Endothelial cell of umbilical vein (primary cell): ENCODE data around the gene TRIM14. TPM values are rescaled to one million over a fixed set of nuclear protein-coding genes. Genes with fewer than 3 reads are reported as not detected.

Experiments used
- BruUV-seq: library from RNA; stranded (reverse); fragments of 400-500 nt; replicated peaks from 2 replicates; lab custom pipeline; 2021; lab: Mats Ljungman, UMichigan
- CTCF ChIA-PET: fragments of 300-600, 350-600 bp; sonication (Branson Sonifier 250); formaldehyde crosslinking; loops from one replicate; lab custom pipeline; 2021; ENCODE audit warnings: antibody characterized with exemption, inconsistent platforms; lab: Charles Lee
- POLR2A ChIA-PET: fragments of 300-600, 350-600 bp; sonication (Branson Sonifier 250); formaldehyde crosslinking; loops from one replicate; lab custom pipeline; 2021; ENCODE audit warnings: antibody characterized with exemption, inconsistent platforms; lab: Charles Lee
- DNase-seq: peaks from one replicate; pipeline ENCODE4 v3.0.0-alpha.2; 2011; ENCODE audit warnings: low read depth, low spot score
- FAIRE-seq: peaks from 2 replicates; lab custom pipeline; 2011; peaks lifted over from hg19 to GRCh38; lab: Jason Lieb, UNC
- H2AFZ ChIP-seq: 2 replicates; pipeline ENCODE4 v1.6.0; 2012; ENCODE audit warnings: low read depth, low read length, control low read depth, inconsistent platforms
- H3K27ac ChIP-seq: 2 replicates; pipeline ENCODE4 v1.5.1; 2011; ENCODE audit warnings: low read depth, mild to moderate bottlenecking, control low read depth, low read length, moderate library complexity; ENCODE audit not compliant: insufficient read depth
- H3K27me3 ChIP-seq, 2 experiments: 2 replicates each; pipeline versions ENCODE4 v1.6.0 to v1.6.1; 2011; ENCODE audit warnings: low read length in 2 of 2, mixed read lengths in 1 of 2; ENCODE audit not compliant: control insufficient read depth in 2 of 2, insufficient read depth in 2 of 2
- H3K36me3 ChIP-seq, 2 experiments: 2 replicates in 1 of 2; 3 replicates in 1 of 2; pipeline ENCODE4 v1.5.1; 2011; ENCODE audit warnings: low read length in 2 of 2, mild to moderate bottlenecking in 1 of 2, moderate library complexity in 1 of 2; ENCODE audit not compliant: control insufficient read depth in 2 of 2, insufficient read depth in 2 of 2; ENCODE audit errors: extremely low read depth in 1 of 2
- H3K4me1 ChIP-seq: 3 replicates; pipeline ENCODE4 v1.5.1; 2011; ENCODE audit warnings: mild to moderate bottlenecking, low read length; ENCODE audit not compliant: control insufficient read depth, insufficient read depth; ENCODE audit errors: extremely low read depth
- H3K4me2 ChIP-seq: 2 replicates; pipeline ENCODE4 v1.6.1; 2011; ENCODE audit warnings: low read length, control low read depth, mixed read lengths; ENCODE audit not compliant: insufficient read depth
- H3K4me3 ChIP-seq, 3 experiments: fragments of 200-600 bp in 1 of 3; sonication (generic), shearing (Covaris generic) in 1 of 3; replicated peaks in 1 of 3; 2 replicates each; pipeline ENCODE4 v1.5.1; 2011 to 2016; ENCODE audit warnings: control low read depth in 3 of 3, low read length in 3 of 3, mild to moderate bottlenecking in 2 of 3, inconsistent platforms in 1 of 3, low read depth in 1 of 3, moderate library complexity in 1 of 3; ENCODE audit not compliant: insufficient read depth in 1 of 3
- H3K79me2 ChIP-seq: 2 replicates; pipeline ENCODE4 v1.6.0; 2012; ENCODE audit warnings: low read length, inconsistent platforms; ENCODE audit not compliant: control insufficient read depth, insufficient read depth
- H3K9ac ChIP-seq: replicated peaks from 2 replicates; pipeline ENCODE3; 2011; ENCODE audit warnings: low read length, control low read depth; ENCODE audit not compliant: insufficient read depth; ENCODE audit errors: extremely low read depth
- H3K9me1 ChIP-seq: replicated peaks from 3 replicates; pipeline ENCODE4 v1.6.0; 2011; ENCODE audit warnings: mild to moderate bottlenecking, low read length; ENCODE audit not compliant: control insufficient read depth, insufficient read depth; ENCODE audit errors: extremely low read depth
- H3K9me3 ChIP-seq: replicated peaks from 2 replicates; pipeline ENCODE4 v1.5.1; 2012; ENCODE audit warnings: low read length, inconsistent platforms; ENCODE audit not compliant: control insufficient read depth, insufficient read depth
- H4K20me1 ChIP-seq: replicated peaks from 2 replicates; pipeline ENCODE3; 2011; ENCODE audit warnings: mild to moderate bottlenecking, low read length; ENCODE audit not compliant: control insufficient read depth, insufficient read depth; ENCODE audit errors: extremely low read depth
- CTCF ChIP-seq, 2 donors: IDR thresholded peaks; 1 replicate in 1 of 2; 2 replicates in 1 of 2; pipeline ENCODE4 v1.5.1; 2011; ENCODE audit warnings: low read length in 2 of 2, mild to moderate bottlenecking in 2 of 2, moderate library complexity in 2 of 2, control low read depth in 1 of 2, inconsistent platforms in 1 of 2, low read depth in 1 of 2; ENCODE audit not compliant: insufficient read depth in 1 of 2; ENCODE audit errors: extremely low read depth in 1 of 2
- EZH2 ChIP-seq: IDR thresholded peaks from 2 replicates; pipeline ENCODE4 v1.6.1; 2012; ENCODE audit warnings: borderline replicate concordance, low read depth, mild to moderate bottlenecking, moderate library complexity, low read length, inconsistent platforms; ENCODE audit not compliant: severe bottlenecking
- FOS ChIP-seq: IDR thresholded peaks from 2 replicates; pipeline ENCODE4 v1.6.1; 2011; ENCODE audit warnings: mild to moderate bottlenecking, low read length, moderate library complexity, borderline replicate concordance; ENCODE audit not compliant: insufficient read depth
- GATA2 ChIP-seq: IDR thresholded peaks from 2 replicates; pipeline ENCODE4 v1.7.0; 2011; ENCODE audit warnings: low read depth, mild to moderate bottlenecking, moderate library complexity, mixed read lengths, low read length; ENCODE audit not compliant: insufficient read length, insufficient read depth
- JUN ChIP-seq: IDR thresholded peaks from 2 replicates; pipeline ENCODE4 v1.6.1; 2011; ENCODE audit warnings: borderline replicate concordance, low read depth; ENCODE audit not compliant: insufficient read length, insufficient read depth
- MAX ChIP-seq: IDR thresholded peaks from 2 replicates; pipeline ENCODE4 v1.6.1; 2011; ENCODE audit not compliant: insufficient read depth, insufficient read length
- MYC ChIP-seq: IDR thresholded peaks from one replicate; pipeline ENCODE4 v1.6.1; 2011; ENCODE audit warnings: mild to moderate bottlenecking, low read depth, low read length
- POLR2A ChIP-seq: IDR thresholded peaks from 2 replicates; pipeline ENCODE4 v1.6.1; 2012; ENCODE audit warnings: low read depth, mild to moderate bottlenecking, control low read depth, low read length
- POLR2AphosphoS5 ChIP-seq: IDR thresholded peaks from 2 replicates; pipeline ENCODE4 v1.6.1; 2012; ENCODE audit warnings: low read depth, mild to moderate bottlenecking, control low read depth, low read length, moderate library complexity; ENCODE audit not compliant: insufficient read depth
- dilution Hi-C: fragments of 300-500 bp; cut with MboI; formaldehyde crosslinking; loops from one replicate; pipeline ENCODE4 v1.15.0; 2019; ENCODE audit warnings: low sequenced_read_pairs; ENCODE audit not compliant: extremely low pct_ligation_motif_present
- intact Hi-C: fragments of 100-400 bp; cut with micrococcal nuclease; formaldehyde crosslinking; loops from one replicate; pipeline ENCODE4 v1.10.0; 2022
- polyA plus RNA-seq, 4 experiments: library from polyadenylated mRNA; depleted of rRNA in 3 of 4; stranded (reverse) in 3 of 4; unstranded in 1 of 4; fragments of >200 nt; gene quantifications; 2 replicates each; pipeline versions ENCODE4 v1.2.1 to v1.2.3, GENCODE V29; 2011 to 2012; ENCODE audit warnings: missing spikeins in 1 of 4
- total RNA-seq: library from RNA; stranded (reverse); gene quantifications from 2 replicates; pipeline ENCODE4 v1.2.3, GENCODE V29; 2021

TRIM14 gene
- total and polyA plus RNA-seq, 2 donors (not counting 3 experiments of a cell fraction or from before 2014, with no cell fraction given), result 4.8 to 10.7 TPM

- no peak for FAIRE-seq
- POLR2A ChIA-PET, result no interaction called here
- Histone ChIP-seq H4K20me1 (no peaks in the 10 kb centered on the region), H3K79me2 (no peaks in the 10 kb centered on the region), H3K9ac (no peak overlapping the region), H3K36me3 (no peaks in the 10 kb centered on the region), H3K4me1 (no peaks in the 10 kb centered on the region), H2AFZ (no peak overlapping the region), H3K9me3 (no peaks in the 10 kb centered on the region), H3K27ac (no peak overlapping the region), H3K27me3 (no peaks in the 10 kb centered on the region), H3K4me2 (no peak overlapping the region), H3K4me3 (no peak overlapping the region), H3K9me1 (no peaks in the 10 kb centered on the region)
- CTCF ChIA-PET, result no interaction called here
- dilution Hi-C loops, result no loop called here
- DNase-seq, result no peak
- no TSS peak for BruUV-seq
- TF ChIP-seq MAX (no peak), GATA2 (no peak), CTCF (IDR thresholded peaks at IDR 0.05; ENCODE audit: extremely low read depth in 1 of 2, insufficient read depth in 1 of 2, low read depth in 1 of 2, low read length in 2 of 2) (no peak), POLR2A (no peak), MYC (no peak), JUN (no peak), FOS (no peak), POLR2AphosphoS5 (no peak), EZH2 (no peak)
- intact Hi-C loops, result no loop called here
Measured at GRCh38 chr9:98105006-98105405, 14.0 kb downstream of the TRIM14 start.
